Muscle layer of duodenum (tissue), 2 donors: ENCODE results near the gene CSGALNACT2.

Source experiments
- H3K27ac ChIP-seq: one replicate; pipeline ENCODE4 v1.7.0; 2013; ENCODE audit warnings: mild to moderate bottlenecking, low read length
- H3K27me3 ChIP-seq: one replicate; pipeline ENCODE4 v1.7.0; 2013; ENCODE audit warnings: low read depth, mild to moderate bottlenecking, control low read depth, low read length
- H3K36me3 ChIP-seq, 2 donors: one replicate each; pipeline ENCODE4 v1.7.0; 2013; ENCODE audit warnings: low read length in 2 of 2, control low read depth in 1 of 2, mild to moderate bottlenecking in 1 of 2; ENCODE audit not compliant: insufficient read depth in 2 of 2, control insufficient read depth in 1 of 2
- H3K4me1 ChIP-seq, 2 donors: one replicate each; pipeline ENCODE4 v1.7.0; 2013; ENCODE audit warnings: low read length in 2 of 2, mild to moderate bottlenecking in 2 of 2, control low read depth in 1 of 2, moderate library complexity in 1 of 2; ENCODE audit not compliant: insufficient read depth in 2 of 2, control insufficient read depth in 1 of 2
- H3K4me3 ChIP-seq, 2 donors: one replicate each; pipeline ENCODE4 v1.7.0; 2013; ENCODE audit warnings: low read length in 2 of 2, low read depth in 1 of 2, mild to moderate bottlenecking in 1 of 2
- H3K9me3 ChIP-seq, 2 donors: one replicate each; pipeline ENCODE4 v1.7.0; 2013; ENCODE audit warnings: low read length in 2 of 2, control low read depth in 1 of 2, mild to moderate bottlenecking in 1 of 2; ENCODE audit not compliant: control insufficient read depth in 1 of 2
- donor health status: healthy.

Gene CSGALNACT2

GRCh38 chr10:43224321-43224720 lies 86.1 kb downstream of the CSGALNACT2 start:
- Histone ChIP-seq H3K27ac (no peak overlapping the region), H3K36me3 (no peaks in the 10 kb centered on the region), H3K9me3 (no peaks in the 10 kb centered on the region), H3K4me3 (no peak overlapping the region), H3K27me3 (peaks cover 13% of the 10 kb centered on the region), H3K4me1 (peaks cover 0 to 6% of the 10 kb centered on the region in 2 donors)

DNA sequence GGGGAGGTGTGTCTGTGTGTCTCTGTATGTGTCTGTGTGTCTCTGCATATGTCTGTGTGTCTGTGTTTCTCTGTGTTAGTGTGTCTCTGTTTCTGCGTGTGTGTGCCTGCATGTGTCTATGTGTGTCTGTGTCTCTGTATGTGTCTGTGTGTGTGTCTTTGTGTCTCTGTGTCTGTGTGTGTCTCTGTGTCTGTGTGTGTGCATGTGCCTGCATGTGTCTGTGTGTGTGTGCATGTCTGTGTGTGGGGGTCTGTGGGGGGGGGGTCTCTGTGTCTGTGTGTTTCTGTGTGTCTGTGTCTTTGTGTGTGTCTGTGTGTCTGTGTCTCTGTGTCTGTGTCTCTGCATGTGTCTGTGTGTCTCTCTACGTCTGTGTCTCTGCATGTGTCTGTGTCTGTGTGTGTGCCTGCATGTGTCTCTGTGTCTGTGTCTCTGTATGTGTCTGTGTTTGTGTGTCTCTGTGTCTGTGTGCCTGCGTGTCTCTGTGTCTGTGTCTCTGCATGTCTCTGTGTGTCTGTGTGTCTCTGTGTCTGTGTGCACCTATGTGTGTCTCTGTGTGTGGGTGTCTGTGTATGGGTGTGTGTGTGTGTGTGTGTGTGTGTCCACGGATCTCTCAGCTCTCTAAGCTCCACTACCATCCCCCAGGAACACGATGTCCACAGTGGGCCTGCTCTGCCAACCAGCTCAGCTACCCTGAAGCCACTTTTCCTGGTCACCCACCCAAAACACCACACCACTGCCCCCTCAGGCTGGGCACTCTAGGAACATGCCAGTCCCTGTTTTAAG lies 87.0 kb downstream of the CSGALNACT2 start:
- H3K4me1 ChIP-seq = peaks cover 0 to 15% of the 10 kb centered on the region in 2 donors
- no peak overlapping the region for H3K4me3 ChIP-seq
- H3K27ac ChIP-seq = no peak overlapping the region
- no peaks in the 10 kb centered on the region for H3K9me3 ChIP-seq
- no peaks in the 10 kb centered on the region for H3K36me3 ChIP-seq
- H3K27me3 ChIP-seq = peaks cover 16% of the 10 kb centered on the region

DNA sequence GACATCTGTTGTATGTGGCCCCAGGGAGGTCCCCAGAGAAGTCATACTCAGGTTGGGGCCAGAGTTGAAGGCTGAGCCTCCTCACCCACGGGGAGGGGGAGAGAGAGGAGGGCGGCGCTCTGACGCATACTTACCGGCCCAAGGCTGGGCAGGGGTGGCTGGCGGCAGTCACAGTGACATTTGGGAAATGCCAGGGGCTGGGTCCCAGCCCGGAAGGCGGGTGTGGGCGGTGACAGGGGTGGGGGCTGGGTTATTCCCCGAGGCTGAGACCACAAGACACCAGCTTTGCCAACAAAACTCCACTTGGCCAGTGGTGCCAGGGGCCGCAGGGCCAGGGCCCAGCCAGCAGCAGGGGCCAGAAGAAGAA lies 87.5 kb downstream of the CSGALNACT2 start:
- H3K27me3 ChIP-seq = peaks cover 22% of the 10 kb centered on the region
- H3K27ac ChIP-seq = no peak overlapping the region
- H3K9me3 ChIP-seq = no peaks in the 10 kb centered on the region
- no peak overlapping the region for H3K4me3 ChIP-seq
- no peaks in the 10 kb centered on the region for H3K36me3 ChIP-seq
- H3K4me1 ChIP-seq = peaks cover 0 to 18% of the 10 kb centered on the region in 2 donors

DNA sequence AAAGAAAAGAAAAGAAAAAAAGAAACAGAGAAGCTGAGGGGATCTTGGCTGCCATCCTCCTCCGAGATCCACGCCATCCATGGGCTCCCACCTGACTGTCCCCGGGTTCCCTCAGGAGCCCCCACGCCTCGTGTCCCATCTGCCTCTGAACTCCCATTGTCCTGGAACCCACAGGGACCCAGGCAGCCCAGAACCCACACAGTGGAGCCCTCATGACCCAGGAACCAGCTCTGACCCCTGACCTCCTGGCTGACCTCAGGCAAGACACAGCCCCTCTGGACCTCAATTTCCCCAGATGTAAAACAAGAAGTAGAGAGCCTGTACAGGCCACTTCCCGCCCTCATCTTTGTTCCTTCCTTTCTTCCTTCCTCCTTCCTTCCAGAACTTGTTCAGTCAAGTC lies 88.2 kb downstream of the CSGALNACT2 start:
- no peak overlapping the region for H3K4me3 ChIP-seq
- H3K27me3 ChIP-seq = peaks cover 28% of the 10 kb centered on the region
- no peaks in the 10 kb centered on the region for H3K9me3 ChIP-seq
- H3K4me1 ChIP-seq = peaks cover 0 to 18% of the 10 kb centered on the region in 2 donors
- H3K27ac ChIP-seq = no peak overlapping the region
- H3K36me3 ChIP-seq = no peaks in the 10 kb centered on the region

- Histone ChIP-seq H3K27me3 (peaks cover 28% of the 10 kb centered on the region), H3K9me3 (no peaks in the 10 kb centered on the region)
Measured at GRCh38 chr10:43226851-43227845, 88.9 kb downstream of the CSGALNACT2 start.

GRCh38 chr10:43227911-43228782 lies 89.9 kb downstream of the CSGALNACT2 start:
- H3K4me1 ChIP-seq = peaks cover 0 to 18% of the 10 kb centered on the region in 2 donors
- H3K27ac ChIP-seq = no peak overlapping the region
- peaks cover 28% of the 10 kb centered on the region for H3K27me3 ChIP-seq
- no peaks in the 10 kb centered on the region for H3K9me3 ChIP-seq
- no peaks in the 10 kb centered on the region for H3K36me3 ChIP-seq
- no peak overlapping the region for H3K4me3 ChIP-seq

More at GRCh38 chr10:43226851-43227845, 88.9 kb downstream of the CSGALNACT2 start:
- H3K4me3 ChIP-seq = no peak overlapping the region
- H3K27ac ChIP-seq = no peak overlapping the region
- no peaks in the 10 kb centered on the region for H3K36me3 ChIP-seq
- H3K4me1 ChIP-seq = peaks cover 0 to 18% of the 10 kb centered on the region in 2 donors

DNA sequence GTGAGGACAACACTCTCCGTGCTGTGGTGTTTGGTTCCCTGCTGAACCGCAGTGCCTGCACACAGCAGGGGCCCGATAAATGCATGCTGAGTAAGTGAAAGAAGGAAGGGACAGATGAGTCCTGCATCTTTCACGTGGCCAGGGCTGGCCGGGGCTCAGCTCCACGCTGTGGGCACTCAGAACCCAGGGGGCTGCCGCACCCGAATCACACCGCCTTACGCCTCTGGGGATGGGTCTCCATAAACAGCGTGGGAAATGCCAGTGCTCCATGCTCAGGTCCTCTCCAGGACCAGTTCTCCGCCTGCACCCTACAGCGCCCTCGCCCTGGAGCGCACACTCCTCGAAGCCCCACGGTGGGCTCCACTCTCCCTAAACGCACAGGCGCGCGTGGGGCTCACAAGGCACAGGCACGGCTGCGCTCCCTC lies 90.5 kb downstream of the CSGALNACT2 start:
- H3K4me1 ChIP-seq = peaks cover 0 to 18% of the 10 kb centered on the region in 2 donors
- peaks cover 28% of the 10 kb centered on the region for H3K27me3 ChIP-seq
- peak overlapping the region in 1 of 2 donors; percentile 56 for H3K4me3 ChIP-seq

GRCh38 chr10:43229208-43230061 lies 91.2 kb downstream of the CSGALNACT2 start:
- H3K27ac ChIP-seq = no peak overlapping the region
- peaks cover 0 to 18% of the 10 kb centered on the region in 2 donors for H3K4me1 ChIP-seq
- H3K27me3 ChIP-seq = peaks cover 28% of the 10 kb centered on the region
- H3K4me3 ChIP-seq = peak overlapping the region in 1 of 2 donors; percentile 56
- no peaks in the 10 kb centered on the region for H3K9me3 ChIP-seq
- no peaks in the 10 kb centered on the region for H3K36me3 ChIP-seq

More for the DNA sequence above, 90.5 kb downstream of the CSGALNACT2 start:
- H3K27ac ChIP-seq = no peak overlapping the region
- no peaks in the 10 kb centered on the region for H3K9me3 ChIP-seq
- no peaks in the 10 kb centered on the region for H3K36me3 ChIP-seq

DNA sequence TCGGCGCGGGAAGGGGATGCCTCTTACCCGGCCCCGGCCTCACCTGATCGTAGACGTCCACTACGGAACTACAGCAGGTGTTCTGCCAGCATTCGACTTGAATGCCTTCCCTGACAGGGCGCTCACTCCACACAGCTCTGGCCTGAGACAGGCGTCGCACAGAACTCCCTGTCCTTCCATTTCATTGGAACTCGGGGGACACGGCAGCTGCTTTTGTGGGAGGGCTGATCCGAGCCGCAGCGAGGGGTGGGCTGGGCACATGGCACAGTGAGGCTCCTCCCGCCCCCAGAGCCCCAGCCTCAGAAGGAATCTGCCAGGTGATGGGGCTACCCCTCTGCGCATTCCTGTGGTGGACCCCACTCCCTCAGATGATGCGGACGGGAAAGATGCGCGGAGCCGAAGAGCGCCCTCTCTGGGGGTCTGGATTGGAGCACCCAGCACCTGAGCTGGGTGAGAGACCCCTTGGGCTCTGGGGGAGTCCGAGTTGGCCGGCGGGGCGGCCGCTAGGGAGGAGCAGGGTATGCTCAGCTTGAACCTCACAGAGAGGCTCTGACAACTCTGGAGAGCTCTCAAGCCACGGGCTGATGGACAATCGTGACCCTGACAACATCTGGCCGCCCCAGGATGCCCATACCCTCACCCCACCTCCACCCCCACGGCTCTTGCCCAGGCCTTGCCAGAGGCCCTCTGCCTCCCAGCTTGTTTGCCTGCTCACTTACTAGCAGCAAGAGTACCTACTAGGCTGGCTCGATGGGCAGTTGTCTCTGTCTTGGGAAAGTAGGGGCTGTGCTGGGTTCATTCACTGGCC lies 92.1 kb downstream of the CSGALNACT2 start:
- no peak overlapping the region for H3K27ac ChIP-seq
- peaks cover 0 to 18% of the 10 kb centered on the region in 2 donors for H3K4me1 ChIP-seq
- H3K27me3 ChIP-seq = peaks cover 28% of the 10 kb centered on the region
- H3K36me3 ChIP-seq = no peaks in the 10 kb centered on the region
- H3K4me3 ChIP-seq = peak overlapping the region in 1 of 2 donors; percentile 56
- H3K9me3 ChIP-seq = no peaks in the 10 kb centered on the region
